Endothelial cell of umbilical vein (primary cell): ENCODE data around the gene DNAJC4. TPM values are rescaled to one million over a fixed set of nuclear protein-coding genes. Genes with fewer than 3 reads are reported as not detected.

Source experiments
- BruUV-seq: library from RNA; stranded (reverse); fragments of 400-500 nt; replicated peaks from 2 replicates; lab custom pipeline; 2021; lab: Mats Ljungman, UMichigan
- CTCF ChIA-PET: fragments of 300-600, 350-600 bp; sonication (Branson Sonifier 250); formaldehyde crosslinking; loops from one replicate; lab custom pipeline; 2021; ENCODE audit warnings: antibody characterized with exemption, inconsistent platforms; lab: Charles Lee
- POLR2A ChIA-PET: fragments of 300-600, 350-600 bp; sonication (Branson Sonifier 250); formaldehyde crosslinking; loops from one replicate; lab custom pipeline; 2021; ENCODE audit warnings: antibody characterized with exemption, inconsistent platforms; lab: Charles Lee
- DNase-seq: peaks from one replicate; pipeline ENCODE4 v3.0.0-alpha.2; 2011; ENCODE audit warnings: low read depth, low spot score
- FAIRE-seq: peaks from 2 replicates; lab custom pipeline; 2011; peaks lifted over from hg19 to GRCh38; lab: Jason Lieb, UNC
- H2AFZ ChIP-seq: 2 replicates; pipeline ENCODE4 v1.6.0; 2012; ENCODE audit warnings: low read depth, low read length, control low read depth, inconsistent platforms
- H3K27ac ChIP-seq: 2 replicates; pipeline ENCODE4 v1.5.1; 2011; ENCODE audit warnings: low read depth, mild to moderate bottlenecking, control low read depth, low read length, moderate library complexity; ENCODE audit not compliant: insufficient read depth
- H3K27me3 ChIP-seq, 2 experiments: 2 replicates each; pipeline versions ENCODE4 v1.6.0 to v1.6.1; 2011; ENCODE audit warnings: low read length in 2 of 2, mixed read lengths in 1 of 2; ENCODE audit not compliant: control insufficient read depth in 2 of 2, insufficient read depth in 2 of 2
- H3K36me3 ChIP-seq, 2 experiments: 2 replicates in 1 of 2; 3 replicates in 1 of 2; pipeline ENCODE4 v1.5.1; 2011; ENCODE audit warnings: low read length in 2 of 2, mild to moderate bottlenecking in 1 of 2, moderate library complexity in 1 of 2; ENCODE audit not compliant: control insufficient read depth in 2 of 2, insufficient read depth in 2 of 2; ENCODE audit errors: extremely low read depth in 1 of 2
- H3K4me1 ChIP-seq: 3 replicates; pipeline ENCODE4 v1.5.1; 2011; ENCODE audit warnings: mild to moderate bottlenecking, low read length; ENCODE audit not compliant: control insufficient read depth, insufficient read depth; ENCODE audit errors: extremely low read depth
- H3K4me2 ChIP-seq: 2 replicates; pipeline ENCODE4 v1.6.1; 2011; ENCODE audit warnings: low read length, control low read depth, mixed read lengths; ENCODE audit not compliant: insufficient read depth
- H3K4me3 ChIP-seq, 3 experiments: fragments of 200-600 bp in 1 of 3; sonication (generic), shearing (Covaris generic) in 1 of 3; replicated peaks in 1 of 3; 2 replicates each; pipeline ENCODE4 v1.5.1; 2011 to 2016; ENCODE audit warnings: control low read depth in 3 of 3, low read length in 3 of 3, mild to moderate bottlenecking in 2 of 3, inconsistent platforms in 1 of 3, low read depth in 1 of 3, moderate library complexity in 1 of 3; ENCODE audit not compliant: insufficient read depth in 1 of 3
- H3K79me2 ChIP-seq: 2 replicates; pipeline ENCODE4 v1.6.0; 2012; ENCODE audit warnings: low read length, inconsistent platforms; ENCODE audit not compliant: control insufficient read depth, insufficient read depth
- H3K9ac ChIP-seq: replicated peaks from 2 replicates; pipeline ENCODE3; 2011; ENCODE audit warnings: low read length, control low read depth; ENCODE audit not compliant: insufficient read depth; ENCODE audit errors: extremely low read depth
- H3K9me1 ChIP-seq: replicated peaks from 3 replicates; pipeline ENCODE4 v1.6.0; 2011; ENCODE audit warnings: mild to moderate bottlenecking, low read length; ENCODE audit not compliant: control insufficient read depth, insufficient read depth; ENCODE audit errors: extremely low read depth
- H3K9me3 ChIP-seq: replicated peaks from 2 replicates; pipeline ENCODE4 v1.5.1; 2012; ENCODE audit warnings: low read length, inconsistent platforms; ENCODE audit not compliant: control insufficient read depth, insufficient read depth
- H4K20me1 ChIP-seq: replicated peaks from 2 replicates; pipeline ENCODE3; 2011; ENCODE audit warnings: mild to moderate bottlenecking, low read length; ENCODE audit not compliant: control insufficient read depth, insufficient read depth; ENCODE audit errors: extremely low read depth
- CTCF ChIP-seq, 2 donors: IDR thresholded peaks; 1 replicate in 1 of 2; 2 replicates in 1 of 2; pipeline ENCODE4 v1.5.1; 2011; ENCODE audit warnings: low read length in 2 of 2, mild to moderate bottlenecking in 2 of 2, moderate library complexity in 2 of 2, control low read depth in 1 of 2, inconsistent platforms in 1 of 2, low read depth in 1 of 2; ENCODE audit not compliant: insufficient read depth in 1 of 2; ENCODE audit errors: extremely low read depth in 1 of 2
- EZH2 ChIP-seq: IDR thresholded peaks from 2 replicates; pipeline ENCODE4 v1.6.1; 2012; ENCODE audit warnings: borderline replicate concordance, low read depth, mild to moderate bottlenecking, moderate library complexity, low read length, inconsistent platforms; ENCODE audit not compliant: severe bottlenecking
- FOS ChIP-seq: IDR thresholded peaks from 2 replicates; pipeline ENCODE4 v1.6.1; 2011; ENCODE audit warnings: mild to moderate bottlenecking, low read length, moderate library complexity, borderline replicate concordance; ENCODE audit not compliant: insufficient read depth
- GATA2 ChIP-seq: IDR thresholded peaks from 2 replicates; pipeline ENCODE4 v1.7.0; 2011; ENCODE audit warnings: low read depth, mild to moderate bottlenecking, moderate library complexity, mixed read lengths, low read length; ENCODE audit not compliant: insufficient read length, insufficient read depth
- JUN ChIP-seq: IDR thresholded peaks from 2 replicates; pipeline ENCODE4 v1.6.1; 2011; ENCODE audit warnings: borderline replicate concordance, low read depth; ENCODE audit not compliant: insufficient read length, insufficient read depth
- MAX ChIP-seq: IDR thresholded peaks from 2 replicates; pipeline ENCODE4 v1.6.1; 2011; ENCODE audit not compliant: insufficient read depth, insufficient read length
- MYC ChIP-seq: IDR thresholded peaks from one replicate; pipeline ENCODE4 v1.6.1; 2011; ENCODE audit warnings: mild to moderate bottlenecking, low read depth, low read length
- POLR2A ChIP-seq: IDR thresholded peaks from 2 replicates; pipeline ENCODE4 v1.6.1; 2012; ENCODE audit warnings: low read depth, mild to moderate bottlenecking, control low read depth, low read length
- POLR2AphosphoS5 ChIP-seq: IDR thresholded peaks from 2 replicates; pipeline ENCODE4 v1.6.1; 2012; ENCODE audit warnings: low read depth, mild to moderate bottlenecking, control low read depth, low read length, moderate library complexity; ENCODE audit not compliant: insufficient read depth
- dilution Hi-C: fragments of 300-500 bp; cut with MboI; formaldehyde crosslinking; loops from one replicate; pipeline ENCODE4 v1.15.0; 2019; ENCODE audit warnings: low sequenced_read_pairs; ENCODE audit not compliant: extremely low pct_ligation_motif_present
- intact Hi-C: fragments of 100-400 bp; cut with micrococcal nuclease; formaldehyde crosslinking; loops from one replicate; pipeline ENCODE4 v1.10.0; 2022
- polyA plus RNA-seq, 4 experiments: library from polyadenylated mRNA; depleted of rRNA in 3 of 4; stranded (reverse) in 3 of 4; unstranded in 1 of 4; fragments of >200 nt; gene quantifications; 2 replicates each; pipeline versions ENCODE4 v1.2.1 to v1.2.3, GENCODE V29; 2011 to 2012; ENCODE audit warnings: missing spikeins in 1 of 4
- total RNA-seq: library from RNA; stranded (reverse); gene quantifications from 2 replicates; pipeline ENCODE4 v1.2.3, GENCODE V29; 2021

DNAJC4 gene
- total and polyA plus RNA-seq, 2 donors (not counting 3 experiments of a cell fraction or from before 2014, with no cell fraction given) = 23.5 to 41.2 TPM

GRCh38 chr11:64208086-64208795 is 22.1 kb upstream of the DNAJC4 start:
- intact Hi-C loops = no loop called here
- DNase-seq (no peak), FAIRE-seq (no peak)
- Histone ChIP-seq H4K20me1 (no peaks in the 10 kb centered on the region), H3K4me2 (peak overlapping the region; percentile 75), H3K79me2 (peaks cover 12% of the 10 kb centered on the region), H3K9me3 (no peaks in the 10 kb centered on the region), H2AFZ (no peak overlapping the region), H3K27ac (peak overlapping the region; percentile 91), H3K36me3 (peaks cover 4 to 17% of the 10 kb centered on the region in 2 experiments), H3K4me1 (peaks cover 34% of the 10 kb centered on the region), H3K27me3 (no peaks in the 10 kb centered on the region), H3K4me3 (peak overlapping the region in 2 of 3 experiments; percentile 18 to 42), H3K9ac (peak overlapping the region; percentile 71), H3K9me1 (no peaks in the 10 kb centered on the region)
- no TSS peak for BruUV-seq
- ChIA-PET POLR2A (interaction anchor here (0.5 to 1.6 kb wide), 4 partner anchors 10 to 59 kb away, joined by 3 to 12 read pairs (median 5); partner anchors contain the start of genes NUDT22, STIP1 and TRPT1), CTCF (interaction anchor here (1.2 to 11.5 kb wide), 7 partner anchors 8 to 145 kb away, joined by 3 to 413 read pairs (median 9); partner anchors contain the start of genes CATSPERZ, DNAJC4, ESRRA and PRDX5)
- dilution Hi-C loops = no loop called here
- TF ChIP-seq MAX (no peak), FOS (no peak), POLR2AphosphoS5 (no peak), JUN (no peak), MYC (no peak), EZH2 (no peak), CTCF (IDR thresholded peaks at IDR 0.05; ENCODE audit: extremely low read depth in 1 of 2, insufficient read depth in 1 of 2, low read depth in 1 of 2, low read length in 2 of 2) (no peak), POLR2A (no peak), GATA2 (no peak)
